ENCODE data around the gene PIP5KL1.
A peak's percentile ranks its signal among the peaks of the same experiment; 100 is the strongest.
"Not testable (repeated sequence)": the region's sequence is repeated elsewhere in the genome, so short reads cannot be mapped to it uniquely, and the experiment has no call there.

Gene PIP5KL1

GRCh38 chr9:127886401-127886972 is 44.1 kb downstream of the PIP5KL1 start:
- no peak for DNase-seq
- peaks cover 47% of the 10 kb centered on the region for H3K36me3 ChIP-seq
- no peak overlapping the region for H3K4me3 ChIP-seq (ENCODE audit: low read depth, low read length)
- peak overlapping the region; percentile 81 for H3K27ac ChIP-seq
- H3K27me3 ChIP-seq (ENCODE audit: insufficient read depth, low read depth, severe bottlenecking): no peaks in the 10 kb centered on the region
- no peak for TF ChIP-seq CTCF (IDR thresholded peaks at IDR 0.05; ENCODE audit: low read depth, low read length)
- no peaks in the 10 kb centered on the region for H3K9me3 ChIP-seq (ENCODE audit: severe bottlenecking)

GRCh38 chr9:127885508-127886281 is 44.9 kb downstream of the PIP5KL1 start:
- Histone ChIP-seq H3K27ac (peak overlapping the region; percentile 81), H3K27me3 (ENCODE audit: insufficient read depth, low read depth, severe bottlenecking) (no peaks in the 10 kb centered on the region), H3K4me3 (ENCODE audit: low read depth, low read length) (no peak overlapping the region), H3K9me3 (ENCODE audit: severe bottlenecking) (no peaks in the 10 kb centered on the region), H3K36me3 (peaks cover 40% of the 10 kb centered on the region)
- no peak for DNase-seq
- TF ChIP-seq CTCF (IDR thresholded peaks at IDR 0.05; ENCODE audit: low read depth, low read length): no peak

- no peak overlapping the region for H3K4me3 ChIP-seq (ENCODE audit: low read depth, low read length)
- H3K36me3 ChIP-seq: peaks cover 33% of the 10 kb centered on the region
- H3K9me3 ChIP-seq (ENCODE audit: severe bottlenecking): no peaks in the 10 kb centered on the region
- H3K27ac ChIP-seq: peak overlapping the region; percentile 81
- H3K27me3 ChIP-seq (ENCODE audit: insufficient read depth, low read depth, severe bottlenecking): no peaks in the 10 kb centered on the region
- TF ChIP-seq CTCF (IDR thresholded peaks at IDR 0.05; ENCODE audit: low read depth, low read length): no peak
- no peak for DNase-seq
Observed at GRCh38 chr9:127884976-127885490, 45.5 kb downstream of the PIP5KL1 start.

- Histone ChIP-seq H3K4me3 (ENCODE audit: low read depth, low read length) (no peak overlapping the region), H3K9me3 (ENCODE audit: severe bottlenecking) (no peaks in the 10 kb centered on the region), H3K27me3 (ENCODE audit: insufficient read depth, low read depth, severe bottlenecking) (no peaks in the 10 kb centered on the region), H3K36me3 (peaks cover 30% of the 10 kb centered on the region), H3K27ac (peak overlapping the region; percentile 81)
- no peak for DNase-seq
- no peak for TF ChIP-seq CTCF (IDR thresholded peaks at IDR 0.05; ENCODE audit: low read depth, low read length)
Observed at GRCh38 chr9:127884427-127884911, 46.1 kb downstream of the PIP5KL1 start.

GRCh38 chr9:127883959-127884358 is 46.6 kb downstream of the PIP5KL1 start:
- no peak for DNase-seq

GRCh38 chr9:127881715-127882114 is 48.9 kb downstream of the PIP5KL1 start:
- not testable (repeated sequence) for H3K9me3 ChIP-seq (ENCODE audit: severe bottlenecking); H3K27me3 ChIP-seq (ENCODE audit: insufficient read depth, low read depth, severe bottlenecking); H3K4me3 ChIP-seq (ENCODE audit: low read depth, low read length); H3K27ac ChIP-seq; DNase-seq
- peaks cover 13% of the 10 kb centered on the region for H3K36me3 ChIP-seq

More at GRCh38 chr9:127883959-127884358, 46.6 kb downstream of the PIP5KL1 start:
- Histone ChIP-seq H3K36me3 (peaks cover 30% of the 10 kb centered on the region), H3K4me3 (ENCODE audit: low read depth, low read length) (no peak overlapping the region), H3K27me3 (ENCODE audit: insufficient read depth, low read depth, severe bottlenecking) (no peaks in the 10 kb centered on the region), H3K9me3 (ENCODE audit: severe bottlenecking) (no peaks in the 10 kb centered on the region), H3K27ac (no peak overlapping the region)
- no peak for TF ChIP-seq CTCF (IDR thresholded peaks at IDR 0.05; ENCODE audit: low read depth, low read length)

Measured in WERI-Rb-1 (cell line).